Measurements from ENCODE around the gene SLC25A19.

The SLC25A19 gene

GRCh38 chr17:75239778-75240393 lies 49.3 kb downstream of the SLC25A19 start:
- no peak for DNase-seq

GRCh38 chr17:75239214-75239613 lies 50.0 kb downstream of the SLC25A19 start:
- no peak for DNase-seq

- peak; percentile 41 for DNase-seq
These were observed 50.5 kb downstream of the SLC25A19 start for GRCh38 chr17:75238684-75239191.

GRCh38 chr17:75238020-75238580 lies 51.1 kb downstream of the SLC25A19 start:
- no peak for DNase-seq

GRCh38 chr17:75237100-75238014 lies 51.9 kb downstream of the SLC25A19 start:
- no peak for DNase-seq

GRCh38 chr17:75232786-75233185 lies 56.4 kb downstream of the SLC25A19 start:
- no peak for DNase-seq

GRCh38 chr17:75231741-75232464 lies 57.3 kb downstream of the SLC25A19 start:
- no peak for DNase-seq

- no peak for DNase-seq
These were observed 58.2 kb downstream of the SLC25A19 start for GRCh38 chr17:75231071-75231470.

- no peak for DNase-seq
These were observed 60.4 kb downstream of the SLC25A19 start for GRCh38 chr17:75228847-75229246.

- DNase-seq = no peak
These were observed 60.9 kb downstream of the SLC25A19 start for GRCh38 chr17:75228305-75228704.

GRCh38 chr17:75227729-75228128 lies 61.5 kb downstream of the SLC25A19 start:
- DNase-seq = no peak

- no peak for DNase-seq
These were observed 64.2 kb downstream of the SLC25A19 start for GRCh38 chr17:75225016-75225415.

Measured in activated effector memory CD4-positive, alpha-beta T cell treated with Interleukin-2 at 50 U/mL for 16 hours (primary cell).